PFSK-1 (cell line): ENCODE results near the gene ZNF674.

Source experiments
- POLR2AphosphoS5 ChIP-seq: IDR thresholded peaks from 2 replicates; pipeline ENCODE4 v1.6.1; 2012; ENCODE audit warnings: low read depth, mild to moderate bottlenecking, control low read depth, low read length, moderate library complexity
- REST ChIP-seq, 2 experiments: IDR thresholded peaks; 2 replicates each; pipeline versions ENCODE4 v1.6.1 to v1.8.0; 2011 to 2012; ENCODE audit warnings: low read depth in 2 of 2, low read length in 2 of 2, control low read depth in 1 of 2, inconsistent platforms in 1 of 2, mild to moderate bottlenecking in 1 of 2, moderate library complexity in 1 of 2; ENCODE audit not compliant: insufficient read depth in 1 of 2

- TF ChIP-seq REST (IDR thresholded peaks at IDR 0.05; ENCODE audit: insufficient read depth in 1 of 2, low read depth in 2 of 2, low read length in 2 of 2): no peak
- no peak for TF ChIP-seq POLR2AphosphoS5
Observed at GRCh38 chrX:46456125-46456922, 88.9 kb downstream of the ZNF674 start.
